RWPE2 (cell line): ENCODE data around the gene SSH3.

Experiments
- ATAC-seq: fragments of 200-7000 bp; cut with Tn5 transposase; 3 replicates; pipeline ENCODE4 v1.9.1; 2021; ENCODE audit warnings: low read depth
- DNase-seq: peaks from one replicate; pipeline ENCODE4 v3.0.0-alpha.2; 2020; ENCODE audit warnings: low spot score
- H3K27ac ChIP-seq: fragments of 450-650 bp; 2 replicates; pipeline ENCODE4 v1.5.1; 2017; ENCODE audit warnings: mild to moderate bottlenecking; ENCODE audit not compliant: poor library complexity, severe bottlenecking
- H3K27me3 ChIP-seq: fragments of 250-450 bp; sonication (Bioruptor Pico); 2 replicates; pipeline ENCODE4 v1.5.1; 2021; ENCODE audit warnings: mild to moderate bottlenecking, moderate library complexity; ENCODE audit not compliant: insufficient read depth, poor library complexity, severe bottlenecking
- H3K36me3 ChIP-seq: fragments of 250-450 bp; sonication (Bioruptor Pico); 2 replicates; pipeline ENCODE4 v1.5.1; 2020; ENCODE audit warnings: low read depth, mild to moderate bottlenecking, moderate library complexity
- H3K4me1 ChIP-seq: fragments of 250-450 bp; sonication (Bioruptor Pico); 2 replicates; pipeline ENCODE4 v1.5.1; 2021; ENCODE audit warnings: mild to moderate bottlenecking, moderate library complexity; ENCODE audit not compliant: insufficient read depth, poor library complexity, severe bottlenecking
- H3K4me3 ChIP-seq: fragments of 250-450 bp; sonication (Bioruptor Pico); 2 replicates; pipeline ENCODE4 v1.5.1; 2021; ENCODE audit warnings: mild to moderate bottlenecking, moderate library complexity; ENCODE audit not compliant: severe bottlenecking
- H3K9me3 ChIP-seq: fragments of 250-450 bp; sonication (Bioruptor Pico); 2 replicates; pipeline ENCODE4 v1.5.1; 2021; ENCODE audit warnings: mild to moderate bottlenecking, moderate library complexity; ENCODE audit not compliant: severe bottlenecking
- TF ChIP-seq, protein P1 (sequence below): fragments of 450-650 bp; IDR thresholded peaks from one replicate; pipeline ENCODE4 v1.5.1; 2017; ENCODE audit warnings: mild to moderate bottlenecking, moderate library complexity; ENCODE audit not compliant: poor library complexity, severe bottlenecking

Gene SSH3

DNA sequence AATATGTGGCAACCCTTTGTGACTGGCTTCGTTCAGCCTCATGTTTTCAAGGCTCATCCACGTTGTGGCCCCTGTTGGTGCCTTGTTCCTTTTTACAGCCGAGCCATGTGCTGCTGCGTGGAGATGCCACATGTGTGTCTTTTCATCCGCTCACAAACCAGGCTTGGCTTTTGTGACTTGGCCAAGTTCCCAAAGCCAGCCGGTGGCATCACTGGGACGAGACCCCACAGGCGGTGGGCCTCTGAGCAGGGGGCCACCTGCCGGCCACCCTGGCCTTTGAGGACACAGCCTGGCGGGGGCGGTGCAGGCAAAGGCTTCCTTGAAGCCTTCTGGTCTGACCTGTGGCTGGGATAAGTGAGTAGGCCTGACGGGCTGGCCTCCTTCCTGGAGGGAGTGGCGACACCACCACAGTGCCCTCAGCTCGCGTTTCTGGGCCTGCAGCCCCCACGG, 26.5 kb upstream of the SSH3 start:
- Histone ChIP-seq H3K4me3 (no peak overlapping the region), H3K36me3 (peaks cover 41% of the 10 kb centered on the region), H3K9me3 (no peaks in the 10 kb centered on the region), H3K27me3 (no peaks in the 10 kb centered on the region), H3K4me1 (peaks cover 12% of the 10 kb centered on the region), H3K27ac (peak overlapping the region; percentile 66)
- DNase-seq (no peak), ATAC-seq (no peak)
- TF ChIP-seq, protein P1, sequence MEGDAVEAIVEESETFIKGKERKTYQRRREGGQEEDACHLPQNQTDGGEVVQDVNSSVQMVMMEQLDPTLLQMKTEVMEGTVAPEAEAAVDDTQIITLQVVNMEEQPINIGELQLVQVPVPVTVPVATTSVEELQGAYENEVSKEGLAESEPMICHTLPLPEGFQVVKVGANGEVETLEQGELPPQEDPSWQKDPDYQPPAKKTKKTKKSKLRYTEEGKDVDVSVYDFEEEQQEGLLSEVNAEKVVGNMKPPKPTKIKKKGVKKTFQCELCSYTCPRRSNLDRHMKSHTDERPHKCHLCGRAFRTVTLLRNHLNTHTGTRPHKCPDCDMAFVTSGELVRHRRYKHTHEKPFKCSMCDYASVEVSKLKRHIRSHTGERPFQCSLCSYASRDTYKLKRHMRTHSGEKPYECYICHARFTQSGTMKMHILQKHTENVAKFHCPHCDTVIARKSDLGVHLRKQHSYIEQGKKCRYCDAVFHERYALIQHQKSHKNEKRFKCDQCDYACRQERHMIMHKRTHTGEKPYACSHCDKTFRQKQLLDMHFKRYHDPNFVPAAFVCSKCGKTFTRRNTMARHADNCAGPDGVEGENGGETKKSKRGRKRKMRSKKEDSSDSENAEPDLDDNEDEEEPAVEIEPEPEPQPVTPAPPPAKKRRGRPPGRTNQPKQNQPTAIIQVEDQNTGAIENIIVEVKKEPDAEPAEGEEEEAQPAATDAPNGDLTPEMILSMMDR: peak; percentile 15

DNA sequence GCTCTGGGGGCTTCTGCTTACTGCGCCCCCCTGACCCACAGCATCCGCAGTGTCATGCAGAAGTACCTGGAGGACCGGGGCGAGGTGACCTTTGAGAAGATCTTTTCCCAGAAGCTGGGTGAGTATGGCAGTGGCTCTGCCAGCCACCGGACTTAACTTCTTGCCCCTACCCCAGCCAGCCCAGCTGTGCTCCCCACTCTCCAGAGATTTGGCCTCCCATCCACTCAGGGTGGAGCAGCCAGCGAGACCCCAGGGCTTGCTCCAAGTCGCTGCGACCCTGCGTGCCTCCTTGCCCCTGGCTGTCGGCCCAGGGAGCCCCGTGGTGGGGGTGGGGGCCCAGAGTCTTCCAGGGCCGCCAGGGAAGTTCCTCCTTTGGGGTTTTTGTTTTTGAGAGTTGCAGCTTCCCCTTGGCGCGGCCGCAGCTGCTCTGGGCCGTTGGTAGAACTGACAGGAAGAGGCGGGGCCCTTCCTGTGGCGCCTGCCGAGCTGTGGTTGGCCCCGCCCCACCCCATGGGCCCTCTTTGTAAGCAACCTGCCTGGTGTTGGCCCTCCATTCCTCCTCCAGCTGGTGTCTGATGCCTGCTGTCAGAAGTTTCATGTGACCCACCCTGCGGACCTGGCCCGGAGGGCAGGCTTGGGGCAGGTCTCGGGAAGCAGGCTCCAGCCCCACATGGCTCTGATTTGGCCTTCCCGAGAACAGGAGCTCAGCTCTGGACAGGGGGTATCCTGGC, 25.9 kb upstream of the SSH3 start:
- H3K4me1 ChIP-seq: peaks cover 12% of the 10 kb centered on the region
- peak overlapping the region; percentile 66 for H3K27ac ChIP-seq
- H3K27me3 ChIP-seq: no peaks in the 10 kb centered on the region
- TF ChIP-seq, protein P1: peak; percentile 9
- no peaks in the 10 kb centered on the region for H3K9me3 ChIP-seq
- DNase-seq (no peak), ATAC-seq (peak; percentile 85)
- H3K4me3 ChIP-seq: peak overlapping the region; percentile 2
- peaks cover 47% of the 10 kb centered on the region for H3K36me3 ChIP-seq

DNA sequence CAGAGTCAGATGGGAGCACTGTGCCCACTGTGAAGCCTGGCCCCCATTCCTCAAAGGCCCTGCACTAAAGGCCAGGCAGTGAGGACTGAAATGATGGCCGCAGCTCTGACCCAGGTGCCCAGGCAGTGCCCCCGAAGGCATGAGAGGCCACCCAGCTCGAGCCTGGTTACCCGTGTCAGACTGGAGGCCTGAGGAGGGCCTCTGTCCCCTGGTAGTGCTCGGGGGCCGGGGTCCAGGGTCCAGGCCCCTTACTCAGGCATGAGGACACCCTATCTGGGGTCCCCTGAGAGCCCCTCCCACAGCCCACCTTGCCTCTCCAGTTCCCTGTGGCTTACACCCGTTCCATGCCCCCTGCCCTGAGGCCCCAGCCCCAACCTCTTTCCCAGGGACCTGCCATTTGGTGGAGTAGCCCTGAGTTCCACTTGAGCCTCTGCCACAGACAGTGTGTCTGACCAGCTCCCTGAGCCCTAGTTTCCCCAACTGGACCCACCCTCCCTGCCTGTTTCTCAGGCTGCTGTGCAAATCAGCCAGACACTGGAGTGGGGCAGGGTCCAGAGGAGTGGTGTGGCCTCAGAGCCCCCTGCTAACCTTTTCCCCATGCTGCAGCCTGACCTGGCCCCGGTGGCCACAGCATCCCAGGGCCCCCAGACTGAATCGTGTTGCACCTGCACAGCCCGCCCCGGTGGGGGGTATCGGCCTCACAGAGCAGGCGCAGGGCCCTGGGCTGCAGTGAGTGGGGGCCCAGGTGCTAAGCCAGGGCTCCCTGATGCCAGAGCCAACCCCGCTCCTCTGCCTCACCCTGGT, 25.0 kb upstream of the SSH3 start:
- peaks cover 12% of the 10 kb centered on the region for H3K4me1 ChIP-seq

DNA sequence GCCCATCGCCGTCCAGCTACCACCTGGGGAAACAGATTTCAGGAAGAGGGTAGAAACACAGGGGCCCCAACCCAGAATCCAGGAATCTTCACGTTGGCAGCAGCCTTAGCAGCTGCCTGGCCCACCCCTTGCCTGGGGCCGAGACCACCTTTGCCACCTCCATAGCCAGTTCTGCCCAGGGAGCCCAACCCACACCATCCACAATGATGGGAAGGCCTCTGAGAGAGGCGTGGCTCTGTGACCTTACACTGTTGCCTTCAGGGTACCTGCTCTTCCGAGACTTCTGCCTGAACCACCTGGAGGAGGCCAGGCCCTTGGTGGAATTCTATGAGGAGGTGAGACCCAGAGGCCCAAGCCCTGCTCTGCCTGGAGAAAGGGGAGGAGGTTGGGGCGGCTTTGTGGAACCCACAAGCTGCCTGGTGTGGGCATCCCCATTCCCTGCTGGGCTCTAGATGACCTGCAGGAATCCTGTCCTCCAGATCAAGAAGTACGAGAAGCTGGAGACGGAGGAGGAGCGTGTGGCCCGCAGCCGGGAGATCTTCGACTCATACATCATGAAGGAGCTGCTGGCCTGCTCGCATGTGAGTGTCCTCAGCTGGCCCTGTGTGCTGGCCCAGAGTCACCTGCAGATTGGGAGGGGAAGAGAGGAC, 24.3 kb upstream of the SSH3 start:
- Histone ChIP-seq H3K27ac (no peak overlapping the region), H3K27me3 (no peaks in the 10 kb centered on the region), H3K36me3 (peaks cover 59% of the 10 kb centered on the region), H3K9me3 (no peaks in the 10 kb centered on the region), H3K4me3 (no peak overlapping the region), H3K4me1 (peaks cover 12% of the 10 kb centered on the region)
- no peak for ATAC-seq
- TF ChIP-seq, protein P1: no peak
- DNase-seq: no peak

More for the DNA sequence above, 25.0 kb upstream of the SSH3 start:
- no peak for ATAC-seq
- TF ChIP-seq, protein P1: no peak
- DNase-seq: no peak
- H3K27ac ChIP-seq: peak overlapping the region; percentile 66
- no peak overlapping the region for H3K4me3 ChIP-seq
- H3K27me3 ChIP-seq: no peaks in the 10 kb centered on the region
- peaks cover 52% of the 10 kb centered on the region for H3K36me3 ChIP-seq
- no peaks in the 10 kb centered on the region for H3K9me3 ChIP-seq
